Liver (tissue), 9 donors: ENCODE data around the gene CUBN. TPM values are rescaled to one million over a fixed set of nuclear protein-coding genes. Genes with fewer than 3 reads are reported as not detected.

ENCODE experiments used
- DNase-seq: peaks from one replicate; pipeline ENCODE4 v3.0.0-alpha.2; 2017; ENCODE audit warnings: low spot score
- H3K27ac ChIP-seq, 2 donors: one replicate each; pipeline ENCODE4 v1.7.0; 2013; ENCODE audit warnings: inconsistent platforms in 2 of 2, low read length in 2 of 2, control low read depth in 1 of 2, low read depth in 1 of 2, mild to moderate bottlenecking in 1 of 2
- H3K27me3 ChIP-seq, 4 donors: one replicate each; pipeline versions ENCODE4 v1.6.1 to v1.7.0; 2013; ENCODE audit warnings: low read length in 3 of 4, inconsistent platforms in 1 of 4, mild to moderate bottlenecking in 1 of 4, moderate library complexity in 1 of 4; ENCODE audit not compliant: control insufficient read depth in 4 of 4, insufficient read depth in 4 of 4
- H3K36me3 ChIP-seq, 4 donors: one replicate each; pipeline versions ENCODE4 v1.6.1 to v1.7.0; 2013; ENCODE audit warnings: low read length in 3 of 4, mild to moderate bottlenecking in 3 of 4, low read depth in 1 of 4, moderate library complexity in 1 of 4; ENCODE audit not compliant: control insufficient read depth in 4 of 4, insufficient read depth in 3 of 4
- H3K4me1 ChIP-seq, 4 donors: one replicate each; pipeline versions ENCODE4 v1.6.1 to v1.7.0; 2013; ENCODE audit warnings: low read length in 3 of 4, mild to moderate bottlenecking in 3 of 4, moderate library complexity in 1 of 4; ENCODE audit not compliant: control insufficient read depth in 4 of 4, insufficient read depth in 4 of 4
- H3K4me3 ChIP-seq, 3 donors: one replicate each; pipeline versions ENCODE4 v1.6.1 to v1.7.0; 2013; ENCODE audit warnings: low read length in 3 of 3, control low read depth in 1 of 3, low read depth in 1 of 3, mild to moderate bottlenecking in 1 of 3
- H3K9ac ChIP-seq, 2 donors: one replicate each; pipeline ENCODE4 v1.7.0; 2013; ENCODE audit warnings: low read length in 2 of 2, mild to moderate bottlenecking in 2 of 2, moderate library complexity in 2 of 2, control low read depth in 1 of 2, low read depth in 1 of 2
- H3K9me3 ChIP-seq, 4 donors: one replicate each; pipeline versions ENCODE4 v1.6.1 to v1.7.0; 2013; ENCODE audit warnings: low read length in 3 of 4; ENCODE audit not compliant: control insufficient read depth in 4 of 4
- ATF3 ChIP-seq: IDR thresholded peaks from 2 replicates; pipeline ENCODE4 v1.6.1; 2016; ENCODE audit warnings: antibody characterized with exemption
- EGR1 ChIP-seq, 2 donors: IDR thresholded peaks; 2 replicates each; pipeline ENCODE4 v1.6.1; 2016 to 2018; ENCODE audit warnings: antibody characterized with exemption in 2 of 2, low read depth in 2 of 2
- FOXA1 ChIP-seq: IDR thresholded peaks from 2 replicates; pipeline ENCODE4 v1.6.1; 2016; ENCODE audit warnings: antibody characterized with exemption
- FOXA2 ChIP-seq: IDR thresholded peaks from 2 replicates; pipeline ENCODE4 v1.6.1; 2016; ENCODE audit warnings: antibody characterized with exemption
- GABPA ChIP-seq, 2 donors: IDR thresholded peaks in 1 of 2; conservative IDR thresholded peaks in 1 of 2; 2 replicates each; pipeline ENCODE4 v1.6.1; 2016; ENCODE audit warnings: antibody characterized with exemption in 2 of 2, mild to moderate bottlenecking in 1 of 2, moderate library complexity in 1 of 2
- HNF4A ChIP-seq, 2 donors: conservative IDR thresholded peaks; 2 replicates each; pipeline ENCODE4 v1.6.1; 2016; ENCODE audit warnings: antibody characterized with exemption in 2 of 2, mild to moderate bottlenecking in 2 of 2
- HNF4G ChIP-seq: IDR thresholded peaks from 2 replicates; pipeline ENCODE4 v1.6.1; 2016; ENCODE audit warnings: antibody characterized with exemption
- JUND ChIP-seq, 2 donors: IDR thresholded peaks; 2 replicates each; pipeline ENCODE4 v1.6.1; 2016; ENCODE audit warnings: antibody characterized with exemption in 2 of 2
- MAX ChIP-seq: IDR thresholded peaks from 2 replicates; pipeline ENCODE4 v1.6.1; 2016; ENCODE audit warnings: antibody characterized with exemption
- NR2F2 ChIP-seq: IDR thresholded peaks from 2 replicates; pipeline ENCODE4 v1.6.1; 2016; ENCODE audit warnings: antibody characterized with exemption
- RAD21 ChIP-seq, 2 donors: IDR thresholded peaks; 2 replicates each; pipeline ENCODE4 v1.6.1; 2016; ENCODE audit warnings: antibody characterized with exemption in 2 of 2, mild to moderate bottlenecking in 2 of 2
- REST ChIP-seq: IDR thresholded peaks from 2 replicates; pipeline ENCODE4 v1.6.1; 2016; ENCODE audit warnings: antibody characterized with exemption, mild to moderate bottlenecking
- RXRA ChIP-seq, 2 donors: IDR thresholded peaks; 2 replicates each; pipeline ENCODE4 v1.6.1; 2017 to 2018; ENCODE audit warnings: antibody characterized with exemption in 2 of 2, mild to moderate bottlenecking in 1 of 2
- SP1 ChIP-seq: IDR thresholded peaks from 2 replicates; pipeline ENCODE4 v1.6.1; 2018; ENCODE audit warnings: antibody characterized with exemption, mild to moderate bottlenecking
- TAF1 ChIP-seq: conservative IDR thresholded peaks from 2 replicates; pipeline ENCODE4 v1.6.1; 2016; ENCODE audit warnings: antibody characterized with exemption, mild to moderate bottlenecking
- YY1 ChIP-seq: IDR thresholded peaks from 2 replicates; pipeline ENCODE4 v1.6.1; 2016; ENCODE audit warnings: antibody characterized with exemption, mild to moderate bottlenecking
- ZBTB33 ChIP-seq: IDR thresholded peaks from 2 replicates; pipeline ENCODE4 v1.6.1; 2016; ENCODE audit warnings: antibody characterized with exemption
- WGBS: extraction: QIAGEN DNeasy Blood & Tissue Kit; methylation state at CpG from one replicate; pipeline ENCODE4 v1.1.7; 2013; 5-methylcytosine and 5-hydroxymethylcytosine counted together
- polyA plus RNA-seq, 2 donors: library from polyadenylated mRNA; stranded (reverse) in 1 of 2; unstranded in 1 of 2; fragments of 200-250 nt in 1 of 2; fragments of >200 nt in 1 of 2; fragmentation: Nextera tagmentation in 1 of 2; extraction: Ambion mirVana in 1 of 2; gene quantifications; one replicate each; pipeline versions ENCODE4 v1.2.1 to v1.2.3, GENCODE V29; 2013 to 2015
- total RNA-seq, 2 donors: library from RNA; depleted of rRNA; stranded (reverse); fragments of >200 nt; gene quantifications; one replicate each; pipeline ENCODE4 v1.2.3, GENCODE V29; 2014
- TF ChIP-seq, protein P1 (sequence below): fragments of 150-350 bp; IDR thresholded peaks from 2 replicates; pipeline ENCODE4 v1.5.1; 2017; ENCODE audit warnings: improper control_type of control experiment, low read depth, low read length; ENCODE audit not compliant: missing input control
- donor health status: healthy.
- donor health status: healthy.
- donor health status: healthy.
- donor health status: healthy.
- donor health status: healthy.

CUBN gene
- total and polyA plus RNA-seq, 4 donors = 0.01 to 0.67 (median 0.30) TPM

GRCh38 chr10:17067376-17068264 lies 62.0 kb downstream of the CUBN start (continued):
- TF ChIP-seq REST (no peak), ATF3 (no peak), RXRA (IDR thresholded peaks at IDR 0.05) (no peak)

GRCh38 chr10:17066807-17067206 lies 62.8 kb downstream of the CUBN start:
- Histone ChIP-seq H3K27ac (no peak overlapping the region), H3K4me1 (no peaks in the 10 kb centered on the region), H3K4me3 (no peak overlapping the region), H3K9me3 (no peaks in the 10 kb centered on the region), H3K27me3 (no peaks in the 10 kb centered on the region), H3K36me3 (no peaks in the 10 kb centered on the region), H3K9ac (no peak overlapping the region)
- 89% methylated on average over 3 of the region's 3 CpGs for whole genome bisulfite sequencing
- TF ChIP-seq, protein P1, sequence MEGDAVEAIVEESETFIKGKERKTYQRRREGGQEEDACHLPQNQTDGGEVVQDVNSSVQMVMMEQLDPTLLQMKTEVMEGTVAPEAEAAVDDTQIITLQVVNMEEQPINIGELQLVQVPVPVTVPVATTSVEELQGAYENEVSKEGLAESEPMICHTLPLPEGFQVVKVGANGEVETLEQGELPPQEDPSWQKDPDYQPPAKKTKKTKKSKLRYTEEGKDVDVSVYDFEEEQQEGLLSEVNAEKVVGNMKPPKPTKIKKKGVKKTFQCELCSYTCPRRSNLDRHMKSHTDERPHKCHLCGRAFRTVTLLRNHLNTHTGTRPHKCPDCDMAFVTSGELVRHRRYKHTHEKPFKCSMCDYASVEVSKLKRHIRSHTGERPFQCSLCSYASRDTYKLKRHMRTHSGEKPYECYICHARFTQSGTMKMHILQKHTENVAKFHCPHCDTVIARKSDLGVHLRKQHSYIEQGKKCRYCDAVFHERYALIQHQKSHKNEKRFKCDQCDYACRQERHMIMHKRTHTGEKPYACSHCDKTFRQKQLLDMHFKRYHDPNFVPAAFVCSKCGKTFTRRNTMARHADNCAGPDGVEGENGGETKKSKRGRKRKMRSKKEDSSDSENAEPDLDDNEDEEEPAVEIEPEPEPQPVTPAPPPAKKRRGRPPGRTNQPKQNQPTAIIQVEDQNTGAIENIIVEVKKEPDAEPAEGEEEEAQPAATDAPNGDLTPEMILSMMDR = no peak
- no peak for TF ChIP-seq RAD21 (IDR thresholded peaks at IDR 0.05)
- no peak for TF ChIP-seq TAF1
- TF ChIP-seq GABPA (IDR thresholded peaks at IDR 0.05 in 1 of 2, conservative IDR thresholded peaks at IDR 0.05 in 1 of 2) = no peak
- no peak for TF ChIP-seq FOXA2
- TF ChIP-seq EGR1 (IDR thresholded peaks at IDR 0.05; ENCODE audit: low read depth in 2 of 2) = no peak
- TF ChIP-seq SP1 = no peak
- TF ChIP-seq MAX = no peak
- no peak for TF ChIP-seq REST
- TF ChIP-seq HNF4A (conservative IDR thresholded peaks at IDR 0.05) = no peak
- TF ChIP-seq FOXA1 = no peak
- no peak for TF ChIP-seq RXRA (IDR thresholded peaks at IDR 0.05)
- TF ChIP-seq JUND (IDR thresholded peaks at IDR 0.05) = no peak
- no peak for TF ChIP-seq ATF3
- no peak for TF ChIP-seq HNF4G
- TF ChIP-seq NR2F2 = no peak
- TF ChIP-seq ZBTB33 = no peak
- TF ChIP-seq YY1 = no peak
- no peak for DNase-seq
